ENCODE measurements around the gene SCML2.
A peak's percentile ranks its signal among the peaks of the same experiment; 100 is the strongest.

The SCML2 gene

DNA sequence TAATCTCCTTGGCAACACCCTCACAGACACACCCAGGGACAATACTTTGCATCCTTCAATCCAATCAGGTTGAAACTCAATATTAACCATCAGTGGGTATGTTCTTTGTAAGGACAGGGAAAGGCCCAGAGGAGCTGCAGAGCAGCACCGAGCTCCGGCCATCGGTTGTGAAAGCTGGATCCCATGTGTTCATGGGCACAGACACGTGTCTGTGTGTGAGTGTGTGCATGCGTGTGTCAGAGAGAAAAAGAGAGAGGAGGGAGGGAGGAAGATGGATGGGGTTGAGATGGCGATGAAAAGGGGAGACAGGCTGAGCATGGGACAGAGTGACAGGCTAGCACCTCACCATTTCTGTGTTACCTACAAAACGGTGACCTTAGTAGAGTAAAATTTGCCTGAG lies 127.0 kb downstream of the SCML2 start:
- no peaks in the 10 kb centered on the region for H3K27me3 ChIP-seq (ENCODE audit: insufficient read depth, low read length)
- H3K18ac ChIP-seq (ENCODE audit: low read length): no peak overlapping the region
- 100% methylated on average over 2 of the region's 7 CpGs for WGBS (ENCODE audit: extremely low coverage, insufficient coverage, insufficient read length)
- no peak overlapping the region for H3K27ac ChIP-seq (ENCODE audit: low read depth, low read length)
- no peak overlapping the region for H2BK5ac ChIP-seq (ENCODE audit: low read depth, low read length, poor library complexity)
- no peak overlapping the region for H3K9ac ChIP-seq (ENCODE audit: low read length)
- no peak overlapping the region for H2BK12ac ChIP-seq (ENCODE audit: low read length)
- no peak overlapping the region for H4K8ac ChIP-seq (ENCODE audit: low read depth, low read length)
- no peak for DNase-seq
- no peak overlapping the region for H2AFZ ChIP-seq (ENCODE audit: insufficient read depth, low read length, poor library complexity)
- H3K4me1 ChIP-seq (ENCODE audit: control insufficient read depth in 1 of 2, insufficient read depth in 2 of 2, low read length in 2 of 2): no peaks in the 10 kb centered on the region
- no peaks in the 10 kb centered on the region for H3K79me2 ChIP-seq (ENCODE audit: control insufficient read depth, insufficient read depth, low read length, poor library complexity)
- no peaks in the 10 kb centered on the region for H3K36me3 ChIP-seq (ENCODE audit: control insufficient read depth in 1 of 2, insufficient read depth in 2 of 2, low read length in 2 of 2)
- no peak overlapping the region for H3K4ac ChIP-seq (ENCODE audit: low read depth, low read length)
- H3K9me3 ChIP-seq (ENCODE audit: insufficient read depth, low read depth, low read length): no peaks in the 10 kb centered on the region
- no peak overlapping the region for H3K14ac ChIP-seq (ENCODE audit: low read length)
- no peak overlapping the region for H4K91ac ChIP-seq (ENCODE audit: low read depth, low read length)
- H3K23ac ChIP-seq (ENCODE audit: low read length): no peak overlapping the region
- H2AK5ac ChIP-seq (ENCODE audit: low read length): no peak overlapping the region
- H4K12ac ChIP-seq (ENCODE audit: low read depth, low read length): no peak overlapping the region
- no peaks in the 10 kb centered on the region for H3K79me1 ChIP-seq (ENCODE audit: low read length)
- no peak overlapping the region for H2BK120ac ChIP-seq (ENCODE audit: insufficient read depth, low read length, poor library complexity)
- H3K4me2 ChIP-seq (ENCODE audit: low read length): no peak overlapping the region
- H3K4me3 ChIP-seq (ENCODE audit: low read depth, low read length): no peak overlapping the region

DNA sequence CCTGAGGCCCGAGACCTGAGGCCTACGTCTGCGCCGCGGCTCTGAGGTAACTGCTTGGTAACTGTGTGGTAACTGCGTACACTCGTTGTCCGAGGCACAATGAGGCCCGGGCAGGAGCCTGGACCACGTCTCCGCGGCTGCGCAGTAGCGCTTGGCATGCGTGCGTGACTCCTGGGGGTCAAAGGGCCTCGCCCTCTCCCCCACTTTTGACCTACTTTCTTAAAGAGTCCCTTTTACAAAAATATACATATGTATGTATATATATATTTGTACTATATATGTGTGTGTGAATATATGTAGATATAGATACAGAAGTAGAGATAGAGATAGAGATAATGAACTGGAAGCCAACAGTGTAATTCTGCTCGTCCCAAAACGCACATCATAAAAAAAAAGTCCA lies 133.7 kb downstream of the SCML2 start, which contains the start of gene BEND2:
BEND2 (minus strand) TSS at position 101 of the 400 bp plus-strand sequence. CDS start 136 bp downstream, outside the sequence.
- H2AFZ ChIP-seq (ENCODE audit: insufficient read depth, low read length, poor library complexity): no peak within 1 kb of the TSS
- H4K91ac ChIP-seq (ENCODE audit: low read depth, low read length): no peak within 1 kb of the TSS
- H3K4me3 ChIP-seq (ENCODE audit: low read depth, low read length): no peak within 1 kb of the TSS
- no peak within 1 kb of the TSS for H2BK120ac ChIP-seq (ENCODE audit: insufficient read depth, low read length, poor library complexity)
- H3K27me3 ChIP-seq (ENCODE audit: insufficient read depth, low read length): no peaks in the 10 kb centered on the region
- no peak within 1 kb of the TSS for H2AK5ac ChIP-seq (ENCODE audit: low read length)
- no CpG with 5 or more reads among the region's 19 CpGs for WGBS (ENCODE audit: extremely low coverage, insufficient coverage, insufficient read length)
- H3K9me3 ChIP-seq (ENCODE audit: insufficient read depth, low read depth, low read length): no peaks in the 10 kb centered on the region
- H3K4me1 ChIP-seq (ENCODE audit: control insufficient read depth in 1 of 2, insufficient read depth in 2 of 2, low read length in 2 of 2): no peaks in the 10 kb centered on the region
- no peaks in the 10 kb centered on the region for H3K79me1 ChIP-seq (ENCODE audit: low read length)
- no peak within 1 kb of the TSS for H2BK5ac ChIP-seq (ENCODE audit: low read depth, low read length, poor library complexity)
- no peak within 1 kb of the TSS for H3K9ac ChIP-seq (ENCODE audit: low read length)
- DNase-seq: no peak
- no peak within 1 kb of the TSS for H3K4ac ChIP-seq (ENCODE audit: low read depth, low read length)
- no peaks in the 10 kb centered on the region for H3K79me2 ChIP-seq (ENCODE audit: control insufficient read depth, insufficient read depth, low read length, poor library complexity)
- no peak within 1 kb of the TSS for H3K23ac ChIP-seq (ENCODE audit: low read length)
- H3K18ac ChIP-seq (ENCODE audit: low read length): no peak within 1 kb of the TSS
- no peak within 1 kb of the TSS for H2BK12ac ChIP-seq (ENCODE audit: low read length)
- H3K27ac ChIP-seq (ENCODE audit: low read depth, low read length): no peak within 1 kb of the TSS
- no peak within 1 kb of the TSS for H4K12ac ChIP-seq (ENCODE audit: low read depth, low read length)
- no peaks in the 10 kb centered on the region for H3K36me3 ChIP-seq (ENCODE audit: control insufficient read depth in 1 of 2, insufficient read depth in 2 of 2, low read length in 2 of 2)
- no peak within 1 kb of the TSS for H3K14ac ChIP-seq (ENCODE audit: low read length)
- H3K4me2 ChIP-seq (ENCODE audit: low read length): no peak within 1 kb of the TSS
- H4K8ac ChIP-seq (ENCODE audit: low read depth, low read length): no peak within 1 kb of the TSS

DNA sequence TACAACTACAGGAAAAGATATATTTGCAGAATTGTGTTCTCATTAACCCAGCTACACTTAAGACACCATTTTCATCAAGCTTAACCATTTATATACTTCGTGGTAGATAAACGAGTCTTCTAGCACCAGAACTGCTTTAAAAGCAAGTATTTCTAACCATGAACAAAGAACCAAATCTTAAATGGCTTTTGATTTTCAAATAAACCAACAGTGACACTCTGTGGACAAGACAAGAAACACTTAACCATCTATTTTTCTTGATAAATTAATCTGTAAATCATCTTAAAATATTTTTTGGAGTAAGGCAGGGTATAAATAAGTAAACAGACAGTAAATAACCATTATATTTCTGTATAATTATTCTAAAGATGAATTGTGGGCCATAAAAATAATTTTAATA lies 144.0 kb downstream of the SCML2 start:
- H2BK120ac ChIP-seq (ENCODE audit: insufficient read depth, low read length, poor library complexity): no peak overlapping the region
- no peak overlapping the region for H3K18ac ChIP-seq (ENCODE audit: low read length)
- H3K27me3 ChIP-seq (ENCODE audit: insufficient read depth, low read length): no peaks in the 10 kb centered on the region
- no peak overlapping the region for H3K4me3 ChIP-seq (ENCODE audit: low read depth, low read length)
- H2AK5ac ChIP-seq (ENCODE audit: low read length): no peak overlapping the region
- H3K9me3 ChIP-seq (ENCODE audit: insufficient read depth, low read depth, low read length): no peaks in the 10 kb centered on the region
- H3K4me2 ChIP-seq (ENCODE audit: low read length): no peak overlapping the region
- no peak overlapping the region for H2BK12ac ChIP-seq (ENCODE audit: low read length)
- H4K8ac ChIP-seq (ENCODE audit: low read depth, low read length): no peak overlapping the region
- no peak overlapping the region for H3K4ac ChIP-seq (ENCODE audit: low read depth, low read length)
- H4K12ac ChIP-seq (ENCODE audit: low read depth, low read length): no peak overlapping the region
- no peaks in the 10 kb centered on the region for H3K79me1 ChIP-seq (ENCODE audit: low read length)
- no peak overlapping the region for H3K9ac ChIP-seq (ENCODE audit: low read length)
- H3K14ac ChIP-seq (ENCODE audit: low read length): no peak overlapping the region
- no peak overlapping the region for H4K91ac ChIP-seq (ENCODE audit: low read depth, low read length)
- H3K27ac ChIP-seq (ENCODE audit: low read depth, low read length): no peak overlapping the region
- no CpG with 5 or more reads among the region's 2 CpGs for WGBS (ENCODE audit: extremely low coverage, insufficient coverage, insufficient read length)
- H3K36me3 ChIP-seq (ENCODE audit: control insufficient read depth in 1 of 2, insufficient read depth in 2 of 2, low read length in 2 of 2): no peaks in the 10 kb centered on the region
- no peak overlapping the region for H3K23ac ChIP-seq (ENCODE audit: low read length)
- H3K79me2 ChIP-seq (ENCODE audit: control insufficient read depth, insufficient read depth, low read length, poor library complexity): no peaks in the 10 kb centered on the region
- no peak overlapping the region for H2BK5ac ChIP-seq (ENCODE audit: low read depth, low read length, poor library complexity)
- peak in 1 of 2 donors; percentile 41 for DNase-seq
- no peaks in the 10 kb centered on the region for H3K4me1 ChIP-seq (ENCODE audit: control insufficient read depth in 1 of 2, insufficient read depth in 2 of 2, low read length in 2 of 2)
- H2AFZ ChIP-seq (ENCODE audit: insufficient read depth, low read length, poor library complexity): no peak overlapping the region

DNA sequence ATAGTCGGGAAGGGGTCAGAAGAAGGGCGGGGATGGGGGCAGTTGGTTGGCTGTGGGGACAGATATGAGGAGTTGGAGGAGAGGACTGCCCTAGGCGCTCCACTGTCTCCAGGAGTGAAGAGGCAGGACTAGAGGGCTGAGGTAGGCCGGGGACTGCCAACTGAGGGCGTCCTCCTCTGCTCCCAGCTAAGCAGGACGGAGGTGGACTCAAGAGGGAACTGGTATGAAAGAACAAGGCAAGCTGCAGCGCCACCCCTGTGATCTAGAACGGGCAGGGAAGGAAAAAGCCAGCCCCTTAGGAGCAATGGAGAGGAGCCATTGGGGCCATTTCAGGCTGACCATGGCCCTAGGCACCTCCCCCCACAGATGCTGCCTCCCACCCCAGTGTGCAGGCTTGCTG lies 147.8 kb downstream of the SCML2 start:
- Histone ChIP-seq H4K8ac (ENCODE audit: low read depth, low read length) (no peak overlapping the region), H2BK12ac (ENCODE audit: low read length) (no peak overlapping the region), H2BK5ac (ENCODE audit: low read depth, low read length, poor library complexity) (no peak overlapping the region), H3K9ac (ENCODE audit: low read length) (no peak overlapping the region), H4K12ac (ENCODE audit: low read depth, low read length) (no peak overlapping the region), H3K27ac (ENCODE audit: low read depth, low read length) (no peak overlapping the region), H3K4ac (ENCODE audit: low read depth, low read length) (no peak overlapping the region), H3K79me2 (ENCODE audit: control insufficient read depth, insufficient read depth, low read length, poor library complexity) (no peaks in the 10 kb centered on the region), H3K4me3 (ENCODE audit: low read depth, low read length) (no peak overlapping the region), H2AFZ (ENCODE audit: insufficient read depth, low read length, poor library complexity) (no peak overlapping the region), H3K4me1 (ENCODE audit: control insufficient read depth in 1 of 2, insufficient read depth in 2 of 2, low read length in 2 of 2) (no peaks in the 10 kb centered on the region), H3K79me1 (ENCODE audit: low read length) (no peaks in the 10 kb centered on the region), H3K36me3 (ENCODE audit: control insufficient read depth in 1 of 2, insufficient read depth in 2 of 2, low read length in 2 of 2) (no peaks in the 10 kb centered on the region), H3K4me2 (ENCODE audit: low read length) (no peak overlapping the region), H3K14ac (ENCODE audit: low read length) (no peak overlapping the region), H4K91ac (ENCODE audit: low read depth, low read length) (no peak overlapping the region), H2BK120ac (ENCODE audit: insufficient read depth, low read length, poor library complexity) (no peak overlapping the region), H3K27me3 (ENCODE audit: insufficient read depth, low read length) (no peaks in the 10 kb centered on the region), H3K18ac (ENCODE audit: low read length) (no peak overlapping the region), H3K23ac (ENCODE audit: low read length) (no peak overlapping the region), H2AK5ac (ENCODE audit: low read length) (no peak overlapping the region), H3K9me3 (ENCODE audit: insufficient read depth, low read depth, low read length) (no peaks in the 10 kb centered on the region)
- WGBS (ENCODE audit: extremely low coverage, insufficient coverage, insufficient read length): no CpG with 5 or more reads among the region's 8 CpGs
- DNase-seq: no peak

Data from trophoblast cell (in vitro differentiated cells and primary cell).